HEK293 (cell line): ENCODE measurements around the gene TPH2.

Experiments
- CTCF ChIA-PET: fragments of 350-600 bp; formaldehyde crosslinking; extraction: SDS; loops from one replicate; lab custom pipeline; 2021; ENCODE audit warnings: antibody characterized with exemption; lab: Yijun Ruan, JAX
- POLR2A ChIA-PET: fragments of 300-600 bp; formaldehyde crosslinking; extraction: SDS; loops from one replicate; lab custom pipeline; 2020; ENCODE audit warnings: antibody characterized with exemption, inconsistent platforms; lab: Yijun Ruan, JAX
- H3K27ac ChIP-seq: fragments of 200-500 bp; sonication (Bioruptor generic); 2 replicates; pipeline ENCODE4 v1.5.1; 2014; ENCODE audit warnings: low read depth, low read length, control low read depth, inconsistent platforms; ENCODE audit errors: extremely low read depth
- H3K36me3 ChIP-seq, 2 experiments: fragments of 200-500 bp in 1 of 2; sonication (Bioruptor generic) in 1 of 2; 1 replicate in 1 of 2; 2 replicates in 1 of 2; pipeline ENCODE4 v1.5.1; 2014 to 2017; ENCODE audit warnings: inconsistent platforms in 2 of 2, low read length in 2 of 2; ENCODE audit not compliant: control insufficient read depth in 2 of 2, insufficient read depth in 1 of 2
- H3K4me1 ChIP-seq: fragments of 200-500 bp; sonication (Bioruptor generic); 2 replicates; pipeline ENCODE4 v1.5.1; 2014; ENCODE audit warnings: mild to moderate bottlenecking, low read length, inconsistent platforms; ENCODE audit not compliant: control insufficient read depth, insufficient read depth
- H3K4me3 ChIP-seq: 2 replicates; pipeline ENCODE4 v1.5.1; 2011; ENCODE audit warnings: low read depth, mild to moderate bottlenecking, control low read depth, low read length, moderate library complexity
- H3K9me3 ChIP-seq: fragments of 200-500 bp; sonication (Bioruptor generic); 2 replicates; pipeline ENCODE4 v1.5.1; 2014; ENCODE audit warnings: low read depth, low read length, inconsistent platforms; ENCODE audit not compliant: control insufficient read depth, insufficient read depth
- BCL6B ChIP-seq: fragments of 450-650 bp; formaldehyde crosslinking; IDR thresholded peaks from 2 replicates; pipeline ENCODE4 v1.5.1; 2017; ENCODE audit warnings: missing biosample characterization, missing genetic modification characterization
- GFI1B ChIP-seq: fragments of 450-650 bp; formaldehyde crosslinking; IDR thresholded peaks from 2 replicates; pipeline ENCODE4 v1.5.1; 2016; ENCODE audit warnings: missing biosample characterization, missing genetic modification characterization
- HOXD13 ChIP-seq: sonication (generic); formaldehyde crosslinking; IDR thresholded peaks from 2 replicates; pipeline ENCODE4 v1.8.0; 2022; ENCODE audit warnings: missing genetic modification reagents, borderline replicate concordance
- IKZF3 ChIP-seq: fragments of 450-650 bp; IDR thresholded peaks from 2 replicates; pipeline ENCODE4 v1.5.0; 2018; ENCODE audit warnings: missing biosample characterization, mild to moderate bottlenecking, missing genetic modification characterization, moderate library complexity
- KLF7 ChIP-seq: fragments of 450-650 bp; formaldehyde crosslinking; IDR thresholded peaks from 2 replicates; pipeline ENCODE4 v1.5.1; 2016; ENCODE audit warnings: missing biosample characterization, missing genetic modification characterization, borderline replicate concordance
- MEIS1 ChIP-seq: sonication (generic); formaldehyde crosslinking; IDR thresholded peaks from 2 replicates; pipeline ENCODE4 v1.8.1; 2022; ENCODE audit warnings: missing genetic modification reagents, mild to moderate bottlenecking, borderline replicate concordance
- PRDM1 ChIP-seq: fragments of 450-650 bp; formaldehyde crosslinking; IDR thresholded peaks from 2 replicates; pipeline ENCODE4; 2016; ENCODE audit warnings: missing biosample characterization, missing genetic modification characterization
- SP2 ChIP-seq: fragments of 450-650 bp; formaldehyde crosslinking; IDR thresholded peaks from 2 replicates; pipeline ENCODE4 v1.5.1; 2016; ENCODE audit warnings: missing biosample characterization, missing genetic modification characterization
- ZBTB11 ChIP-seq: fragments of 450-650 bp; formaldehyde crosslinking; conservative IDR thresholded peaks from 2 replicates; pipeline ENCODE4 v1.5.1; 2016; ENCODE audit warnings: low read depth, missing biosample characterization, missing genetic modification characterization
- ZFP3 ChIP-seq: fragments of 450-650 bp; formaldehyde crosslinking; IDR thresholded peaks from 2 replicates; pipeline ENCODE4 v1.5.1; 2016; ENCODE audit warnings: low read depth, missing biosample characterization, missing genetic modification characterization
- ZNF121 ChIP-seq: fragments of 450-650 bp; formaldehyde crosslinking; IDR thresholded peaks from 2 replicates; pipeline ENCODE4 v1.5.1; 2016; ENCODE audit warnings: missing biosample characterization, missing genetic modification characterization
- ZNF138 ChIP-seq: fragments of 450-650 bp; formaldehyde crosslinking; IDR thresholded peaks from 2 replicates; pipeline ENCODE4 v1.5.1; 2016; ENCODE audit warnings: missing biosample characterization, missing genetic modification characterization, borderline replicate concordance
- ZNF169 ChIP-seq: fragments of 450-650 bp; formaldehyde crosslinking; IDR thresholded peaks from 2 replicates; pipeline ENCODE4 v1.5.1; 2016; ENCODE audit warnings: missing biosample characterization, missing genetic modification characterization
- ZNF202 ChIP-seq: fragments of 450-650 bp; formaldehyde crosslinking; IDR thresholded peaks from 2 replicates; pipeline ENCODE4 v1.5.1; 2016; ENCODE audit warnings: missing biosample characterization, missing genetic modification characterization, borderline replicate concordance
- ZNF416 ChIP-seq: fragments of 450-650 bp; formaldehyde crosslinking; IDR thresholded peaks from 2 replicates; pipeline ENCODE4 v1.5.1; 2016; ENCODE audit warnings: missing biosample characterization, missing genetic modification characterization
- ZNF530 ChIP-seq: fragments of 450-650 bp; formaldehyde crosslinking; IDR thresholded peaks from 2 replicates; pipeline ENCODE4 v1.5.1; 2016; ENCODE audit warnings: low read depth, missing biosample characterization, missing genetic modification characterization
- ZNF555 ChIP-seq: fragments of 450-650 bp; formaldehyde crosslinking; conservative IDR thresholded peaks from 2 replicates; pipeline ENCODE4 v1.5.1; 2017; ENCODE audit warnings: missing biosample characterization, mild to moderate bottlenecking, missing genetic modification characterization, inconsistent platforms
- ZNF571 ChIP-seq: fragments of 450-650 bp; formaldehyde crosslinking; IDR thresholded peaks from 2 replicates; pipeline ENCODE4 v1.5.0; 2017; ENCODE audit warnings: missing biosample characterization, missing genetic modification characterization
- ZNF654 ChIP-seq: fragments of 450-650 bp; formaldehyde crosslinking; IDR thresholded peaks from 2 replicates; pipeline ENCODE4 v1.5.1; 2016; ENCODE audit warnings: low read depth, missing biosample characterization, missing genetic modification characterization
- ZNF658 ChIP-seq: fragments of 450-650 bp; formaldehyde crosslinking; IDR thresholded peaks from 2 replicates; pipeline ENCODE4; 2016; ENCODE audit warnings: missing biosample characterization, missing genetic modification characterization
- TF ChIP-seq, protein P1 (sequence below): fragments of 450-650 bp; formaldehyde crosslinking; IDR thresholded peaks from 2 replicates; pipeline ENCODE4 v1.5.1; 2016; ENCODE audit warnings: missing biosample characterization, missing genetic modification characterization
- TF ChIP-seq, protein P2 (sequence below): fragments of 450-650 bp; formaldehyde crosslinking; IDR thresholded peaks from 2 replicates; pipeline ENCODE4 v1.5.0; 2017; ENCODE audit warnings: missing biosample characterization, missing genetic modification characterization, borderline replicate concordance

Gene TPH2

GRCh38 chr12:72024613-72025012 lies 86.0 kb downstream of the TPH2 start:
- H3K4me3 ChIP-seq, result no peak overlapping the region
- H3K4me1 ChIP-seq, result no peaks in the 10 kb centered on the region
- TF ChIP-seq BCL6B (tag by site-specific recombination) (no peak), ZNF121 (tag by site-specific recombination) (no peak), ZNF202 (tag by site-specific recombination) (no peak), ZNF416 (tag by site-specific recombination) (no peak), ZNF654 (tag by site-specific recombination) (no peak), ZNF169 (tag by site-specific recombination) (no peak), ZNF530 (tag by site-specific recombination) (no peak), ZNF138 (no peak), ZFP3 (tag by site-specific recombination) (no peak), PRDM1 (tag by site-specific recombination) (no peak), IKZF3 (no peak), ZNF555 (tag by site-specific recombination) (no peak), SP2 (no peak), HOXD13 (CRISPR knock-in tag) (no peak), KLF7 (no peak), ZNF658 (tag by site-specific recombination) (no peak)
- TF ChIP-seq, protein P1, sequence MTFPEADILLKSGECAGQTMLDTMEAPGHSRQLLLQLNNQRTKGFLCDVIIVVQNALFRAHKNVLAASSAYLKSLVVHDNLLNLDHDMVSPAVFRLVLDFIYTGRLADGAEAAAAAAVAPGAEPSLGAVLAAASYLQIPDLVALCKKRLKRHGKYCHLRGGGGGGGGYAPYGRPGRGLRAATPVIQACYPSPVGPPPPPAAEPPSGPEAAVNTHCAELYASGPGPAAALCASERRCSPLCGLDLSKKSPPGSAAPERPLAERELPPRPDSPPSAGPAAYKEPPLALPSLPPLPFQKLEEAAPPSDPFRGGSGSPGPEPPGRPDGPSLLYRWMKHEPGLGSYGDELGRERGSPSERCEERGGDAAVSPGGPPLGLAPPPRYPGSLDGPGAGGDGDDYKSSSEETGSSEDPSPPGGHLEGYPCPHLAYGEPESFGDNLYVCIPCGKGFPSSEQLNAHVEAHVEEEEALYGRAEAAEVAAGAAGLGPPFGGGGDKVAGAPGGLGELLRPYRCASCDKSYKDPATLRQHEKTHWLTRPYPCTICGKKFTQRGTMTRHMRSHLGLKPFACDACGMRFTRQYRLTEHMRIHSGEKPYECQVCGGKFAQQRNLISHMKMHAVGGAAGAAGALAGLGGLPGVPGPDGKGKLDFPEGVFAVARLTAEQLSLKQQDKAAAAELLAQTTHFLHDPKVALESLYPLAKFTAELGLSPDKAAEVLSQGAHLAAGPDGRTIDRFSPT (tag by site-specific recombination), result no peak
- TF ChIP-seq, protein P2, sequence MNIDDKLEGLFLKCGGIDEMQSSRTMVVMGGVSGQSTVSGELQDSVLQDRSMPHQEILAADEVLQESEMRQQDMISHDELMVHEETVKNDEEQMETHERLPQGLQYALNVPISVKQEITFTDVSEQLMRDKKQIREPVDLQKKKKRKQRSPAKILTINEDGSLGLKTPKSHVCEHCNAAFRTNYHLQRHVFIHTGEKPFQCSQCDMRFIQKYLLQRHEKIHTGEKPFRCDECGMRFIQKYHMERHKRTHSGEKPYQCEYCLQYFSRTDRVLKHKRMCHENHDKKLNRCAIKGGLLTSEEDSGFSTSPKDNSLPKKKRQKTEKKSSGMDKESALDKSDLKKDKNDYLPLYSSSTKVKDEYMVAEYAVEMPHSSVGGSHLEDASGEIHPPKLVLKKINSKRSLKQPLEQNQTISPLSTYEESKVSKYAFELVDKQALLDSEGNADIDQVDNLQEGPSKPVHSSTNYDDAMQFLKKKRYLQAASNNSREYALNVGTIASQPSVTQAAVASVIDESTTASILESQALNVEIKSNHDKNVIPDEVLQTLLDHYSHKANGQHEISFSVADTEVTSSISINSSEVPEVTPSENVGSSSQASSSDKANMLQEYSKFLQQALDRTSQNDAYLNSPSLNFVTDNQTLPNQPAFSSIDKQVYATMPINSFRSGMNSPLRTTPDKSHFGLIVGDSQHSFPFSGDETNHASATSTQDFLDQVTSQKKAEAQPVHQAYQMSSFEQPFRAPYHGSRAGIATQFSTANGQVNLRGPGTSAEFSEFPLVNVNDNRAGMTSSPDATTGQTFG (tag by site-specific recombination), result no peak
- H3K9me3 ChIP-seq, result no peaks in the 10 kb centered on the region
- ChIA-PET POLR2A (no interaction called here), CTCF (no interaction called here)
- H3K27ac ChIP-seq, result no peak overlapping the region
- no peaks in the 10 kb centered on the region for H3K36me3 ChIP-seq

GRCh38 chr12:72025524-72025923 lies 86.9 kb downstream of the TPH2 start:
- no peaks in the 10 kb centered on the region for H3K36me3 ChIP-seq
- no peaks in the 10 kb centered on the region for H3K4me1 ChIP-seq
- H3K4me3 ChIP-seq, result no peak overlapping the region
- no peaks in the 10 kb centered on the region for H3K9me3 ChIP-seq
- CTCF ChIA-PET, result interaction anchor here (2.9 kb wide), 1 partner anchor 8 kb away, joined by 11 read pairs; no protein-coding TSS in a partner anchor
- TF ChIP-seq ZBTB11 (tag by site-specific recombination), result no peak
- TF ChIP-seq ZNF121 (tag by site-specific recombination), result no peak
- TF ChIP-seq GFI1B, result no peak
- TF ChIP-seq ZNF571 (tag by site-specific recombination), result no peak
- TF ChIP-seq MEIS1, result no peak
- TF ChIP-seq, all 188 proteins: peak for 0
- no peak overlapping the region for H3K27ac ChIP-seq
- POLR2A ChIA-PET, result no interaction called here
